SH-SY5Y (cell line): ENCODE data around the gene SMARCA5.

ENCODE experiments used
- GATA2 ChIP-seq: IDR thresholded peaks from 2 replicates; pipeline ENCODE4 v1.6.1; 2011; ENCODE audit warnings: mild to moderate bottlenecking, low read depth, low read length
- GATA3 ChIP-seq: IDR thresholded peaks from 2 replicates; pipeline ENCODE4 v1.6.1; 2011; ENCODE audit warnings: low read depth, mild to moderate bottlenecking, low read length, moderate library complexity

- no peak for TF ChIP-seq GATA2
- TF ChIP-seq GATA3 = no peak
Observed at GRCh38 chr4:143488687-143489086, 24.8 kb upstream of the SMARCA5 start.
